ENCODE data around the gene FBXO21. TPM values are rescaled to one million over a fixed set of nuclear protein-coding genes. Genes with fewer than 3 reads are reported as not detected.

FBXO21 gene
- total RNA-seq, 1 experiment from 2014 or later = 230 TPM

DNA sequence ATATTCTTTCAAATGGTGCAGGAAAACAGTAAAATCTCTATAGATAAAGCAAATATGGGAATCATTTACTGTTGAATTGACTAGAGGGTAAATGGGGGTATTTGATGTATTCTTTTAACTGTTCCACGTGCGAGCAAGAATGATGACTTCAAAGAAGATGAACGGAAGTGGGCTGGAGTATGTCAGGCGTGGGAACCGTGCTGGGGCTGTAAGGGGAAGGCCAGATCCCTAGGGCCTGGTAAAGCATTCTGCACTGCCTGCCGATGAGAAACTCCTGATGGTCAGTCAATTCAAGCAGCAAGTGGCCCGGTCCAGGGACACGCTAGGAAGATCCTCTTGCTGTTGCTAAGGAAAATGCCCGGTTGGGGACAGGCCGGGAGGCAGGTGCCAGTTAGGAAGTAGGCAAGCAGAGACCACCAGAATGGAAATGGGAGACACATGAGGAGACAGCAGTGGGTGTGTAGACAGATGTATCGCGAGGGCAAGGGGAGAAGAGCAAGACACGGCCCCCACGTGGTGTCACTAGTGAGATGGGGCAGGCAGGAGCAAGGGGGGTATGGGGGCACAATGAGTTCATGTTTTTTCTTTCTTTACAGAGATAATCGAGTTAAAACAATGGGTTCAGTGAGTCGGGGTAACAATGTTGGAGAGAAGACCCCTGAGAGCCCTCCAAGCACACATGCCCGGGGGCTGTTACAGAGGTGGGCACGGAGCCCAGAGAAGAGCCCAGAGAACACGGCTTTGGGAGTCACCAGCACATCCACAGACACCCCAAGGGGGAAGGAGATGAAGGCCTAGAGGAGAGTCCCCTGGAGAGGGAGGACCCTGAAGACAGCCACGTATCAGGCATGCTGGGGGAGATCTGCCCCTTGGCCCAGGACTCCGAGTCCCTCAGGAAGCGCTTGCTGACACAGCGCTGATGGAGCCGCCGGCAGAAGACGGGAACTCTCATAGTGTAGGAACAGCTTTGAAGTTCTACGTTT, 37.2 kb downstream of the FBXO21 start:
- Histone ChIP-seq H3K27me3 (ENCODE audit: low read length) (no peaks in the 10 kb centered on the region), H3K4me2 (ENCODE audit: low read length) (no peak overlapping the region), H3K4me3 (ENCODE audit: low read length) (no peak overlapping the region), H3K27ac (ENCODE audit: low read length) (no peak overlapping the region), H4K20me1 (ENCODE audit: low read length) (no peaks in the 10 kb centered on the region), H3K9me2 (replicated peaks; ENCODE audit: low read length) (no peaks in the 10 kb centered on the region), H3K4me1 (ENCODE audit: insufficient read depth, low read length) (no peaks in the 10 kb centered on the region), H2AFZ (ENCODE audit: low read length) (no peak overlapping the region), H3K9ac (ENCODE audit: low read length) (no peak overlapping the region), H3K9me3 (ENCODE audit: low read length) (no peaks in the 10 kb centered on the region), H3K36me3 (ENCODE audit: low read depth, low read length) (peaks cover 62% of the 10 kb centered on the region), H3F3A (ENCODE audit: low read length, unreplicated experiment) (no peaks in the 10 kb centered on the region), H3K79me2 (ENCODE audit: low read length) (no peaks in the 10 kb centered on the region)
- ATAC-seq (no peak), DNase-seq (no peak)
- TF ChIP-seq EZH2phosphoT487 (IDR thresholded peaks at IDR 0.05; ENCODE audit: borderline replicate concordance, low read length) (no peak), EZH2 (IDR thresholded peaks at IDR 0.05; ENCODE audit: low read length, unreplicated experiment) (no peak)
- TF ChIP-seq, protein P1, sequence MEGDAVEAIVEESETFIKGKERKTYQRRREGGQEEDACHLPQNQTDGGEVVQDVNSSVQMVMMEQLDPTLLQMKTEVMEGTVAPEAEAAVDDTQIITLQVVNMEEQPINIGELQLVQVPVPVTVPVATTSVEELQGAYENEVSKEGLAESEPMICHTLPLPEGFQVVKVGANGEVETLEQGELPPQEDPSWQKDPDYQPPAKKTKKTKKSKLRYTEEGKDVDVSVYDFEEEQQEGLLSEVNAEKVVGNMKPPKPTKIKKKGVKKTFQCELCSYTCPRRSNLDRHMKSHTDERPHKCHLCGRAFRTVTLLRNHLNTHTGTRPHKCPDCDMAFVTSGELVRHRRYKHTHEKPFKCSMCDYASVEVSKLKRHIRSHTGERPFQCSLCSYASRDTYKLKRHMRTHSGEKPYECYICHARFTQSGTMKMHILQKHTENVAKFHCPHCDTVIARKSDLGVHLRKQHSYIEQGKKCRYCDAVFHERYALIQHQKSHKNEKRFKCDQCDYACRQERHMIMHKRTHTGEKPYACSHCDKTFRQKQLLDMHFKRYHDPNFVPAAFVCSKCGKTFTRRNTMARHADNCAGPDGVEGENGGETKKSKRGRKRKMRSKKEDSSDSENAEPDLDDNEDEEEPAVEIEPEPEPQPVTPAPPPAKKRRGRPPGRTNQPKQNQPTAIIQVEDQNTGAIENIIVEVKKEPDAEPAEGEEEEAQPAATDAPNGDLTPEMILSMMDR (conservative IDR thresholded peaks at IDR 0.05; ENCODE audit: low read depth, low read length) = no peak
- ChIA-PET POLR2A (ENCODE audit: unreplicated experiment) (no interaction called here), CTCF (no interaction called here)
- no TSS peak for BruUV-seq (replicated peaks)
- intact Hi-C loops (cut with micrococcal nuclease) = no loop called here

- H3K79me2 ChIP-seq (ENCODE audit: low read length) = no peaks in the 10 kb centered on the region
- peaks cover 50% of the 10 kb centered on the region for H3K36me3 ChIP-seq (ENCODE audit: low read depth, low read length)
- no peaks in the 10 kb centered on the region for H3K27me3 ChIP-seq (ENCODE audit: low read length)
- no peaks in the 10 kb centered on the region for H3K9me2 ChIP-seq (replicated peaks; ENCODE audit: low read length)
- H2AFZ ChIP-seq (ENCODE audit: low read length) = no peak overlapping the region
- DNase-seq = no peak
- no peak overlapping the region for H3K4me3 ChIP-seq (ENCODE audit: low read length)
- H3K9ac ChIP-seq (ENCODE audit: low read length) = no peak overlapping the region
- ATAC-seq = no peak
- H3K4me1 ChIP-seq (ENCODE audit: insufficient read depth, low read length) = no peaks in the 10 kb centered on the region
- H3K4me2 ChIP-seq (ENCODE audit: low read length) = no peak overlapping the region
- no peaks in the 10 kb centered on the region for H3F3A ChIP-seq (ENCODE audit: low read length, unreplicated experiment)
- ChIA-PET POLR2A (ENCODE audit: unreplicated experiment) (no interaction called here), CTCF (no interaction called here)
- H3K9me3 ChIP-seq (ENCODE audit: low read length) = no peaks in the 10 kb centered on the region
- intact Hi-C loops (cut with micrococcal nuclease) = no loop called here
- H3K27ac ChIP-seq (ENCODE audit: low read length) = no peak overlapping the region
- no TSS peak for BruUV-seq (replicated peaks)
- no peaks in the 10 kb centered on the region for H4K20me1 ChIP-seq (ENCODE audit: low read length)
- TF ChIP-seq EZH2 (IDR thresholded peaks at IDR 0.05; ENCODE audit: low read length, unreplicated experiment) (no peak), EZH2phosphoT487 (IDR thresholded peaks at IDR 0.05; ENCODE audit: borderline replicate concordance, low read length) (no peak)
- TF ChIP-seq, protein P1 (conservative IDR thresholded peaks at IDR 0.05; ENCODE audit: low read depth, low read length) = 0 out of 2 replicates have a peak, but pooled peaks have one; percentile 23
Measured at GRCh38 chr12:117151403-117152031, 38.8 kb downstream of the FBXO21 start.
